ENCODE measurements around the gene MR1.
A peak's percentile ranks its signal among the peaks of the same experiment; 100 is the strongest.

The MR1 gene

GRCh38 chr1:181107711-181108110, 73.9 kb downstream of the MR1 start:
- DNase-seq (ENCODE audit: low spot score), result no peak
- CTCF ChIA-PET, result interaction anchor here (0.6 to 0.7 kb wide), 2 partner anchors 9 to 11 kb away, joined by 3 to 4 read pairs; no protein-coding TSS in a partner anchor
- TF ChIP-seq, protein P1, sequence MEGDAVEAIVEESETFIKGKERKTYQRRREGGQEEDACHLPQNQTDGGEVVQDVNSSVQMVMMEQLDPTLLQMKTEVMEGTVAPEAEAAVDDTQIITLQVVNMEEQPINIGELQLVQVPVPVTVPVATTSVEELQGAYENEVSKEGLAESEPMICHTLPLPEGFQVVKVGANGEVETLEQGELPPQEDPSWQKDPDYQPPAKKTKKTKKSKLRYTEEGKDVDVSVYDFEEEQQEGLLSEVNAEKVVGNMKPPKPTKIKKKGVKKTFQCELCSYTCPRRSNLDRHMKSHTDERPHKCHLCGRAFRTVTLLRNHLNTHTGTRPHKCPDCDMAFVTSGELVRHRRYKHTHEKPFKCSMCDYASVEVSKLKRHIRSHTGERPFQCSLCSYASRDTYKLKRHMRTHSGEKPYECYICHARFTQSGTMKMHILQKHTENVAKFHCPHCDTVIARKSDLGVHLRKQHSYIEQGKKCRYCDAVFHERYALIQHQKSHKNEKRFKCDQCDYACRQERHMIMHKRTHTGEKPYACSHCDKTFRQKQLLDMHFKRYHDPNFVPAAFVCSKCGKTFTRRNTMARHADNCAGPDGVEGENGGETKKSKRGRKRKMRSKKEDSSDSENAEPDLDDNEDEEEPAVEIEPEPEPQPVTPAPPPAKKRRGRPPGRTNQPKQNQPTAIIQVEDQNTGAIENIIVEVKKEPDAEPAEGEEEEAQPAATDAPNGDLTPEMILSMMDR (conservative IDR thresholded peaks at IDR 0.05; ENCODE audit: low read depth), result no peak
- POLR2A ChIA-PET (ENCODE audit: low non-redundant PET), result no interaction called here
- H3K27ac ChIP-seq, result peak overlapping the region; percentile 55

DNA sequence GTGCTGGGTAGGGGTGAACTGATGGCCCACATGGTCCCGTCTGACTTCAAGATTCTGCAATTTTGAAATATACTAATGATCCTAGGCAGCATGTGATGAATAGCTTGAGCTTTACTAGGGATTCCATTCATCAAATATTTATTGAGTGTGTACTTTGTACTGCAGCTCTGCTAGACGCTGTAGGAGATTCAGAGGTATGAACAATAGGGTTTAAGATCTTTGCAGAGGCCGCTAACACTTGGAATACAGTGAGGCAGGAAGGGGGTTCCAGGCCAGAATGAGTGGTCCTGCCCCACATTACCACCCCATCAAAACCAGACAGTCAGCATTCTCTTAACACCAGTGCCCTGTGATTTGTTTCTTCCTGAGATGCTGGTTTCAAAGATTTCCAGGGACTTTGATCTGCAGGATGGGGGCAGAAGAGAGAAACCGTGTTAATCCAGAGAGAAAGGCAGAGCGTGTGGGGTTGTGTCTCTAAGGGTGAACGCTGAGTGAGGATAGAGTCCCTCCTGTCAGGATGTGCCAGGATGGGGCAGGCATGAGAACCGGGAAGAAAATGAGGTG, 74.6 kb downstream of the MR1 start:
- CTCF ChIA-PET, result no interaction called here
- DNase-seq (ENCODE audit: low spot score), result no peak
- H3K27ac ChIP-seq, result peak overlapping the region; percentile 55
- TF ChIP-seq, protein P1 (conservative IDR thresholded peaks at IDR 0.05; ENCODE audit: low read depth), result no peak
- POLR2A ChIA-PET (ENCODE audit: low non-redundant PET), result no interaction called here

- no peak for DNase-seq (ENCODE audit: low spot score)
- POLR2A ChIA-PET (ENCODE audit: low non-redundant PET), result no interaction called here
- TF ChIP-seq, protein P1 (conservative IDR thresholded peaks at IDR 0.05; ENCODE audit: low read depth), result no peak
- 0 out of 2 replicates have a peak overlapping the region, but pooled peaks have one; percentile 1 for H3K27ac ChIP-seq
- CTCF ChIA-PET, result no interaction called here
Observed at GRCh38 chr1:181110013-181110412, 76.2 kb downstream of the MR1 start.

All from RWPE1 (cell line).